Measurements from ENCODE around the gene UGT2B7.

Gene UGT2B7

GRCh38 chr4:69156913-69157312 lies 60.6 kb downstream of the UGT2B7 start:
- DNase-seq (ENCODE audit: low read depth), result no peak

Measured in fibroblast of the conjunctiva (primary cell).